ENCODE measurements around the gene SLC9A7.
"Not testable (repeated sequence)": the region's sequence is repeated elsewhere in the genome, so short reads cannot be mapped to it uniquely, and the experiment has no call there.

Gene SLC9A7

DNA sequence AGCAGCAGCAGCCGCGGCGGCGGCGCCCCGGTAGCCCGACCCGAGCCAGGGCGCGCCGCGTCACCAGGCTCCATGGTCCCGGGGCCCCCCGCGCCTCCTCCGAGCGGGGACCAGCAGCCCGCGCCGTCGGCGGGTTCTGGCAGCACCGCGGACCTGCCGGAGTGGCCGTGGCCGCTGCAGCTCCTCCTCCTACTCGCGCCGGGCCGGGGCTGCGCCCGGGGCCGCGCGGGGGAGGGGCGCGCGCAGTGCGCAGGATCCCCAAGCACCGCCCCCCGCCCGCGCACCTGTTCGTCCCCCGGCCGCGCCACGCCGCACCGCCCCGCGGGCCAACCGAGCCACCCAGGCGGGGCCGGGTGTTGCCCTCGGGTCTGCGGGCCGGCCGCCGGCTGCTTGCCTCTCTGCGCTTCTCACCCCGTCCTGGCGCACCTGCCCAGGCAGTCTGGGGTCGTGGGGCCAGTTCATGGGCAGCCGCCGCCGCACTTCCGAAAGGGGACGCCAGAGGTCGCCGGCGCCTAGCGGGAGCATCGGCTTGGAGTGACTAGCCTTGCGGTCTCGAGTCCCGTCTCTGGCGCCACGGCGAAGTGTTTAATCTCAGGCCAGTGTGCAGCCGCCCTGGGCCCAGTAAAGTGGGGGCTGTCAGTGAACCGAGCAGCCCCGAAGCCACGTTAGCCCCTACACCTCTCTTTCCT, at the start of gene SLC9A7:
SLC9A7 (minus strand) TSS at position 163 of the 689 bp plus-strand sequence; CDS start at position 74, 89 bp downstream.
- DNase-seq: peak; percentile 37 to 95 (median 64)
- intact Hi-C loops (cut with DNase I): loop anchor here (1.0 to 2.0 kb wide), 2 partner anchors 37 to 334 kb away; no protein-coding TSS in a partner anchor

DNA sequence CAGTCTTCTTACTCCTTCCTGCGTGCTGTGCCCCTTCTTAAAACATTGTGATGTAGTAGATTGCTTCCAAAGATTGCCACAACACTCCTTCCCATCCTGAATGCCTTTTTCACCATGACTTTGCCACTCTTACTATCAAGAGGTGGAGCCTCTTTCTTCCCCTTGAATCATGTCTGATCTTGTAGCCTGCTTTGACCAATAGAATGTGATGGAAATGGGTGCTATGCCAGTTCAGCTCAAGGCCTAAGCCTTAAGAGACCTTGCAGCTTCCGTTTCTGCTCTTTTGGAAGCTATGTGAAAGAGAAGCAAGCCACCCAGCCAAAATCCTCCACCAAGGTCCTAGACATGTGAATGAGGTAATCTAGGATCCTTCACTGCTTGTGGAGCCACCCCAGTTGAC, 46.4 kb upstream of the SLC9A7 start:
- no peak for DNase-seq
- intact Hi-C loops (cut with DNase I): no loop called here

DNA sequence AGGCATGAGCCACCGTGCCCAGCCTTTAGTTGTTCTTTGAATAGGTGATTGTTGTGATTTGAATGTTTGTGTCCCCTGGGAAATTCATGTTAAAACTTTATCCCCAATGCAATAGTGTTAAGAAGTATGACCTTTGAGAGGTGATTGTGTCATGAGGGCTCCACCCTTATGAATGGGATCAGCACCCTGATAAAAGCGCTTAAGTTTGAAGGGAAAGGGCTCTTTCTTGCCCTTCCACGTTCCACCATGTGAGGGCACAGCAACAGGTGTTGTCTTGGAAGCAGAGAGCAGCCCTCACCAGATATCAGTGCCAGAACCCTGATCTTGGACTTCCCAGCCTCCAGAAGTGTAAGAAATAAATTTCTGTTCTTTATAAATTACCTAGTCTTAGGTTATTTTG, 44.2 kb upstream of the SLC9A7 start:
- intact Hi-C loops (cut with DNase I): no loop called here
- no peak for DNase-seq

GRCh38 chrX:46796574-46797191, 37.8 kb upstream of the SLC9A7 start:
- peak; percentile 44 to 95 (median 73) for DNase-seq
- intact Hi-C loops (cut with DNase I): loop anchor here (1.0 to 10.0 kb wide), 3 partner anchors 37 to 296 kb away; partner anchors contain the start of gene SLC9A7

DNA sequence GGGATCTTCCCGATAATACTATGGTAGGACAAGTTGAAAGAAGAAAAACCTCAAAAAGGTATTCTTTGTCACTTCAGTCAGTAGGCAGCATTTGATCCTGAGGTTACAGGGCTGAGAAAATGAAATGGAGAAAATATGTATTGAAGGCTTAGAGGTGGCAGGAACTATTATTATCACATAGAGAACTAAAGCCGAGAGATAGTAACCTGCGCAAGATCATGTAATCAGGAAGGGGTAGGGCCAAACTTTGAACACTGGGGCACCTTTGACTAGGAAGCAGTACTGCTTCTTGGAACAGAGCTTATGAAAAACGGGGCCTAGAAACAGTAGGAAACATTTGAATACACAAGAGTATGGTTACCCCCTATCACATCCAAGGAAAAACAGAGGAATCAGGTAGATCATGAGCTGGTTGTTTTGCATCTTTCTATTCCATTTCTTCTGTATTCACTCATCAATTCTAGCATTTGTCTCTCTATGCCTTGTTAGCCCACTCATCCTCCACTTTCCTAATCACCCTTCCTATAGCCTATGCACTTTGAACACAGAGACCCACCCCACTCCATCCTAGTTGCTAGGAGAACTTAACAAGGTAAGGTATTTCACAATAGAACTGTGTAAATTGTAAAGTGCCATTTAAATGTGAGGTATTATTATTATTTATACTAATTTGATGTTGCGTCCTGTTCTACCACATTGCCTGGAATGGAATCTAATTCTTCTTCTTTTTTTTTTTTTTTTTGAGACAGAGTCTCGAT, 34.6 kb upstream of the SLC9A7 start:
- intact Hi-C loops (cut with DNase I): loop anchor here (10.0 kb wide), 1 partner anchor 239 kb away; no protein-coding TSS in a partner anchor
- DNase-seq: no peak

- intact Hi-C loops (cut with DNase I): loop anchor here (10.0 kb wide), 1 partner anchor 238 kb away; no protein-coding TSS in a partner anchor
Observed at GRCh38 chrX:46792810-46793188, 33.9 kb upstream of the SLC9A7 start.

GRCh38 chrX:46791927-46792809, 33.2 kb upstream of the SLC9A7 start:
- intact Hi-C loops (cut with DNase I): loop anchor here (10.0 kb wide), 1 partner anchor 237 kb away; no protein-coding TSS in a partner anchor
- DNase-seq: no peak

More at GRCh38 chrX:46792810-46793188, 33.9 kb upstream of the SLC9A7 start:
- DNase-seq: no peak

GRCh38 chrX:46788902-46789301, 30.0 kb upstream of the SLC9A7 start:
- DNase-seq: no peak
- intact Hi-C loops (cut with DNase I): no loop called here

DNA sequence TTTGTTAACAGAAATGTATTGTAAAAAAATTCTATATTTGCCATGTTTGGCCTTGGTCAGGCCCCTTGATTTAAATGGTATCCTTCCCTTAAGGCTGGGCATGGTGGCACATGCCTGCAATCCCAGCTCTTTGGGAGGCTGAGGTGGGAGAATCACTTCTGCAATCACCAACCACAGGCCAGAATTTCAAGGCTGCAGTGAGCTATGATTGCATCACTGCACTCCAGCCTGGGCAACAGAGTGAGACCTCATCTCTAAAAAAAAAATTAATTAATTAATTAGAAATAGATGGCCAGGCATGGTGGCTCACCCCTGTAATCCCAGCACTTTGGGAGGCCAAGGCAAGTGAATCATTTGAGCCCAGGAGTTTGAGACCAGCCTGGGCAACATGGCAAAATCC, 25.5 kb upstream of the SLC9A7 start:
- intact Hi-C loops (cut with DNase I); DNase-seq: not testable (repeated sequence)

- no peak for DNase-seq
- intact Hi-C loops (cut with DNase I): no loop called here
Observed at GRCh38 chrX:46782034-46782433, 23.1 kb upstream of the SLC9A7 start.

DNA sequence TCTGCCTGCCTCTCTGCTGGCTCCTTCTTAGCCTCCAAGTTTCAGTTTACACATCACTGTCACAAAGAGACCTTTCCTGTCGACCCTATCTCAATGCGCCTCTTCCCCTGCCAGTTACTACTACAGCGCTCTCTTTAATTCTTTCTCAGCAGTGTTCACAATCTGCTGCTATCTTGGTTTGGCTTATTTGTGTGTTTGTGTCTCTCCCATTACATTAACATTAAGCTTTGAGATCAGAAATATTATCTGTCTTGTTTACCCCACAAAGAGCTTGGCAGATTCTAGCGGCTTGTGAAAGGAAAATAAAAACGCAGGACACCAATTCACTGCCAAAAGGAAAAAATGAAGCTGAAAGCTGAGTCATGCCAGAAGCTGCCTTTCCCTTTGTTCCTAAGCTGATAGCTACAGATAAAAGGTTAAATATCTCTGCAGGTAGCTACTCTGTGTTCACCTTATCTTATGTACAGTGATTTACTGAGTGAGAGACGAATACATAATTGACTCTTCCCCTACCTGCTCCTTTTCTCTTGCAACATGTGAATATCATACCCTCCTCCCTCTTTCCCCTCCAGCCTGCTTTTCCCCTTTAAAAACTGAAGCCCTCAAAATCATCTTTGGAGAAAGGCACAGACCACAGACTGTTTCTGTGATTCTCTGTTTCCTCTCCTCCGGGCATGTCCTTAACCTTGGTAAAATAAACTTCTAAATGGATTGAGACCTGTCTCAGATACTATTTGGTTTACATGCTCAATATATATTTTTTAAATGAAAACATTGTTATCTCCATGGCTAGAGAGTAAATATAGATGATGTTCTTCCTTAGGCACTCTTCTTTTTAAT, 19.3 kb upstream of the SLC9A7 start:
- intact Hi-C loops (cut with DNase I): no loop called here
- no peak for DNase-seq

DNA sequence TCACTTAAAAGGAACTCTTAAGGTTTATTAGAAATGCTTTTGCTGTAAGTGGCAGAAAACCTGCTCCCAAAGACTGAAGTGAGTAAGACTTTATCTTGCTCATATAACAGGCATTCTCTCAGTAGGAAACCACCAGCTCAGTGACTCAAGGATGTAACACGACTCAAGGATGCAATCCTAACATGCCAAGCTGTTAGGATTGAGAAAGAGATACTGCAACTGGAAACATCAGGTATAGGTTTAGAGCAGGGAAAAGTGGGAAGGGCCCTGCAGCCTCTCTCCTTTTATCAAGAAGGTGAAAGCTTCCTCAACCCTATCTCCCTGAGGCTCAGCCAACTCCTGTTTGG, 11.9 kb upstream of the SLC9A7 start:
- DNase-seq: no peak
- intact Hi-C loops (cut with DNase I): no loop called here

- intact Hi-C loops (cut with DNase I): no loop called here
- DNase-seq: no peak
Observed at GRCh38 chrX:46770000-46770816, 11.3 kb upstream of the SLC9A7 start.

- DNase-seq: no peak
- intact Hi-C loops (cut with DNase I): no loop called here
Observed at GRCh38 chrX:46762963-46763362, 4.0 kb upstream of the SLC9A7 start.

- intact Hi-C loops (cut with DNase I): loop anchor here (1.0 to 2.0 kb wide), 2 partner anchors 37 to 333 kb away; no protein-coding TSS in a partner anchor
- DNase-seq: no peak
Observed at GRCh38 chrX:46759645-46759974, 692 bp upstream of the SLC9A7 start.

GRCh38 chrX:46758163-46758955, 559 bp downstream of the SLC9A7 start:
- DNase-seq: peak in 4 of 10 donors; percentile 8 to 14 (median 10)
- intact Hi-C loops (cut with DNase I): loop anchor here (2.0 kb wide), 1 partner anchor 334 kb away; no protein-coding TSS in a partner anchor

DNA sequence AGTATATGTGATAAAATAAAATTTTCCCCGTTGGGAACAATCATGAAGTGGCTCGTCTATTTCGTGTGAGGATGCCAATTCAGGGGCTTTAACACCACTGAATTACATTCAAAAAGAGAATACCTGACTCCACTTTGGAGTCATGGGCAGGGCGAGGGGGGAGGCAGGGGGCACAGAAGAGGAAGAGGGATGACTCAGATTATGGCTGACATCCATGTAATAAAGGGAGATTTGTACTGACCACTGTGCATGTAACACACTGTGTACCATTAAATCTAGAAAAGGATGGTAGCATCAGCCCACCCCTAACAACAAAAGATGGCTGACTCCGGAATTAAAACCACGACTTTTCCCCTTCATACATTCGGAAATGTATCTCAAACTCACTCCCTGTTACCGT, 1.3 kb downstream of the SLC9A7 start:
- intact Hi-C loops (cut with DNase I): no loop called here
- DNase-seq: no peak

DNA sequence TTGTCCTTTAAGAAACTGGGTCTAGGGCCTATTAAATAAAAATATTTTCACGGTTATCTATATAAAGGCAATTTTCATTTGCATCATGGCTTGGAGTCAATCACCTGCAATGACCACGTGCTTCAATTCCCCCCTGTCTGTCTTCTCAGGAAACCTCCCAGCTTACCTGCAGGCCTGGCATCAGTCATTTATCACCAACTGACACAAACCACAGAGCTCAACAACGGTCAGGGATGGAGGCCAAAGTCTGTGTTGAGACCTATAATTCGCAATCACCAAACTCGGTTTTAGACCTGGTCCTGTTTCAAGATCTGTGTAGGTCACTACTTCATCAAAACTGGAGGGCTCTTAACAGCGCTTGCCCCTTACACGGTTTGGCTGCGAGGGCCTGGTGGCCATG, 1.9 kb downstream of the SLC9A7 start:
- intact Hi-C loops (cut with DNase I): no loop called here
- DNase-seq: no peak
